ENCODE results near the gene GALNT17.

The GALNT17 gene

GRCh38 chr7:71466448-71467145 lies 334.7 kb downstream of the GALNT17 start:
- no peak for DNase-seq

- no peak for DNase-seq
These were observed 338.4 kb downstream of the GALNT17 start for GRCh38 chr7:71470326-71470725.

GRCh38 chr7:71470830-71471229 lies 338.9 kb downstream of the GALNT17 start:
- DNase-seq: no peak

GRCh38 chr7:71472962-71473361 lies 341.0 kb downstream of the GALNT17 start:
- no peak for DNase-seq

- DNase-seq: no peak
These were observed 341.5 kb downstream of the GALNT17 start for GRCh38 chr7:71473366-71473967.

GRCh38 chr7:71477441-71477840 lies 345.5 kb downstream of the GALNT17 start:
- DNase-seq: no peak

GRCh38 chr7:71479231-71479630 lies 347.3 kb downstream of the GALNT17 start:
- no peak for DNase-seq

- no peak for DNase-seq
These were observed 348.8 kb downstream of the GALNT17 start for GRCh38 chr7:71480791-71481190.

- DNase-seq: no peak
These were observed 350.3 kb downstream of the GALNT17 start for GRCh38 chr7:71482284-71482683.

- no peak for DNase-seq
These were observed 352.4 kb downstream of the GALNT17 start for GRCh38 chr7:71484380-71484779.

GRCh38 chr7:71485586-71485985 lies 353.6 kb downstream of the GALNT17 start:
- DNase-seq: no peak

GRCh38 chr7:71486414-71486813 lies 354.5 kb downstream of the GALNT17 start:
- DNase-seq: no peak

GRCh38 chr7:71486856-71487628 lies 355.1 kb downstream of the GALNT17 start:
- DNase-seq: no peak

GRCh38 chr7:71488308-71488707 lies 356.4 kb downstream of the GALNT17 start:
- DNase-seq: no peak

GRCh38 chr7:71491336-71491735 lies 359.4 kb downstream of the GALNT17 start:
- no peak for DNase-seq

- no peak for DNase-seq
These were observed 363.9 kb downstream of the GALNT17 start for GRCh38 chr7:71495828-71496227.

GRCh38 chr7:71497256-71497946 lies 365.5 kb downstream of the GALNT17 start:
- no peak for DNase-seq

- DNase-seq: no peak
These were observed 366.4 kb downstream of the GALNT17 start for GRCh38 chr7:71498381-71498780.

GRCh38 chr7:71504697-71505441 lies 372.9 kb downstream of the GALNT17 start:
- no peak for DNase-seq

- DNase-seq: no peak
These were observed 374.9 kb downstream of the GALNT17 start for GRCh38 chr7:71506822-71507221.

- no peak for DNase-seq
These were observed 376.0 kb downstream of the GALNT17 start for GRCh38 chr7:71507680-71508602.

- no peak for DNase-seq
These were observed 377.4 kb downstream of the GALNT17 start for GRCh38 chr7:71509381-71509780.

Data from KG1 (cell line).